ENCODE results near the gene FANCC.

DNA sequence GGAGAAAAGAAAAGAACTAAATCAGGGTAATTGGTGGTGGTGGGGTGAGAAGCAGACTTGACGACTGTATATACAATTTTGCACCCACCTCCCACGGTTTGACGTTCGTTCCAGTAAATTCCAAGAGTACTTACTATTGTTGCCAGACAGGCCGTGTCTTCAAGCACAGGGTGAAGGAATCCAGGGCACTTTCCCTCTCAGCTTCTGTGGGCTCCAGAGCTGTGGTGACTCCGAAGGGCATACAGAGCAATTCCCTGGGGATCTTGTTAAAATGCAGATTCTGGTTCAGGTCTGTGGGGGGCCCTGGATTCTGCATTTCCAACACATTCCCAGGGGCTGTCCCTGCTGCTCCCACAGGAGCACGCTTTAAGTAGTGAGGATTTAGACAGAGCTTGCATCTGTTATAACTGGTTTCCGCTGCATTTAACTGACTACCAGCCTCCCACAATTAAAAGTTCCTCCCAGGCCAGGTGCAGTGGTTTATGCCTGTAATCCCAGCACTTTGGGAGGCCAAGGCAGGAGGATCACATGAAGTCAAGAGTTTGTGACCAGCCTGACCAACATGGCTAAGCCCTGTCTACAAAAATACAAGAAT is 49.3 kb upstream of the FANCC start:
- TF ChIP-seq, protein P1, sequence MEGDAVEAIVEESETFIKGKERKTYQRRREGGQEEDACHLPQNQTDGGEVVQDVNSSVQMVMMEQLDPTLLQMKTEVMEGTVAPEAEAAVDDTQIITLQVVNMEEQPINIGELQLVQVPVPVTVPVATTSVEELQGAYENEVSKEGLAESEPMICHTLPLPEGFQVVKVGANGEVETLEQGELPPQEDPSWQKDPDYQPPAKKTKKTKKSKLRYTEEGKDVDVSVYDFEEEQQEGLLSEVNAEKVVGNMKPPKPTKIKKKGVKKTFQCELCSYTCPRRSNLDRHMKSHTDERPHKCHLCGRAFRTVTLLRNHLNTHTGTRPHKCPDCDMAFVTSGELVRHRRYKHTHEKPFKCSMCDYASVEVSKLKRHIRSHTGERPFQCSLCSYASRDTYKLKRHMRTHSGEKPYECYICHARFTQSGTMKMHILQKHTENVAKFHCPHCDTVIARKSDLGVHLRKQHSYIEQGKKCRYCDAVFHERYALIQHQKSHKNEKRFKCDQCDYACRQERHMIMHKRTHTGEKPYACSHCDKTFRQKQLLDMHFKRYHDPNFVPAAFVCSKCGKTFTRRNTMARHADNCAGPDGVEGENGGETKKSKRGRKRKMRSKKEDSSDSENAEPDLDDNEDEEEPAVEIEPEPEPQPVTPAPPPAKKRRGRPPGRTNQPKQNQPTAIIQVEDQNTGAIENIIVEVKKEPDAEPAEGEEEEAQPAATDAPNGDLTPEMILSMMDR (IDR thresholded peaks at IDR 0.05), result no peak
- TF ChIP-seq POLR2A (IDR thresholded peaks at IDR 0.05), result no peak
